ENCODE results near the gene ZNF75A.

Gene ZNF75A

DNA sequence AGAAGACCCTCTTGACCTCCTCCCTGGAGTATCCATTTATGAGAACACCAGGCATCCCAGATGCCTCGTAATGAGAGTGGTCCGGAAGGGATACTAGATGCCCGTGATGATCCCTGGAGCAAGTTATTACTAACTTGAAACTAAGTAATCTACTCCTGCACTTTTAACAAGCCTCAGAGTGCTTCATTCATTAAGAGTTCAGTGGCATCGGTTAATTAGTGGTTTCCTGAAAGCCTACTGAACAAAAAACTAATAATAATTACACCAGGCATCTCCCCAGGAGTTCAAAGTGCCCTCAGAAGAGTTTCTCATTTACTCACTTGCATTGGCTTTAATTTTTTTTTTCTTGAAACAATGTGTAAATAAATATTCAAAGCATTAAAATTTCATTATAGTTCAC, 22.2 kb downstream of the ZNF75A start:
- TF ChIP-seq, protein P1, sequence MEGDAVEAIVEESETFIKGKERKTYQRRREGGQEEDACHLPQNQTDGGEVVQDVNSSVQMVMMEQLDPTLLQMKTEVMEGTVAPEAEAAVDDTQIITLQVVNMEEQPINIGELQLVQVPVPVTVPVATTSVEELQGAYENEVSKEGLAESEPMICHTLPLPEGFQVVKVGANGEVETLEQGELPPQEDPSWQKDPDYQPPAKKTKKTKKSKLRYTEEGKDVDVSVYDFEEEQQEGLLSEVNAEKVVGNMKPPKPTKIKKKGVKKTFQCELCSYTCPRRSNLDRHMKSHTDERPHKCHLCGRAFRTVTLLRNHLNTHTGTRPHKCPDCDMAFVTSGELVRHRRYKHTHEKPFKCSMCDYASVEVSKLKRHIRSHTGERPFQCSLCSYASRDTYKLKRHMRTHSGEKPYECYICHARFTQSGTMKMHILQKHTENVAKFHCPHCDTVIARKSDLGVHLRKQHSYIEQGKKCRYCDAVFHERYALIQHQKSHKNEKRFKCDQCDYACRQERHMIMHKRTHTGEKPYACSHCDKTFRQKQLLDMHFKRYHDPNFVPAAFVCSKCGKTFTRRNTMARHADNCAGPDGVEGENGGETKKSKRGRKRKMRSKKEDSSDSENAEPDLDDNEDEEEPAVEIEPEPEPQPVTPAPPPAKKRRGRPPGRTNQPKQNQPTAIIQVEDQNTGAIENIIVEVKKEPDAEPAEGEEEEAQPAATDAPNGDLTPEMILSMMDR (IDR thresholded peaks at IDR 0.05; ENCODE audit: low read depth, low read length) = no peak
- H3K4me3 ChIP-seq (ENCODE audit: low read depth, low read length) = no peak overlapping the region

DNA sequence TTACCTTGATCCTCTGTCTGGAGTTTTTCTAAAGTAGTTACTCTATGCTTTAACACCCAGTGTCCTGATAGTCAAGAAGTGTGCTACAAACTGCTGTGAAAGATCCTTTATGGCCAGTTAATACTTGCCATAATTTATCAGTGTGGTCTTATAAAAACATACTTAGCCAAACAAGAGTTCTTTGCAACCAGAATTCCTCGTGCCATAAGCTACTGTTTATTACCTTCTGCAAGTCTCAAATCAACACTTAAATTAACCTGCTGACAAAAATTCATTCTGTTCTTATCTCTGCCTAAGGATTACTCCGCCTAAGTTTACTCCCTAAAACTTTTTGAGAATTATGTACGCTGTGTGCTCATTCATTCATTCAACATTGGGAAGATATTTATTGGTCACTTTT, 22.8 kb downstream of the ZNF75A start:
- TF ChIP-seq, protein P1 (IDR thresholded peaks at IDR 0.05; ENCODE audit: low read depth, low read length) = no peak
- H3K4me3 ChIP-seq (ENCODE audit: low read depth, low read length) = no peak overlapping the region

GRCh38 chr16:3328643-3329042, 23.3 kb downstream of the ZNF75A start:
- TF ChIP-seq, protein P1 (IDR thresholded peaks at IDR 0.05; ENCODE audit: low read depth, low read length) = no peak
- no peak overlapping the region for H3K4me3 ChIP-seq (ENCODE audit: low read depth, low read length)

GRCh38 chr16:3346041-3346440, 40.7 kb downstream of the ZNF75A start:
- TF ChIP-seq, protein P1 (IDR thresholded peaks at IDR 0.05; ENCODE audit: low read depth, low read length) = no peak
- no peak overlapping the region for H3K4me3 ChIP-seq (ENCODE audit: low read depth, low read length)

- TF ChIP-seq, protein P1 (IDR thresholded peaks at IDR 0.05; ENCODE audit: low read depth, low read length) = no peak
- no peak overlapping the region for H3K4me3 ChIP-seq (ENCODE audit: low read depth, low read length)
Measured at GRCh38 chr16:3347586-3347985, 42.3 kb downstream of the ZNF75A start.

DNA sequence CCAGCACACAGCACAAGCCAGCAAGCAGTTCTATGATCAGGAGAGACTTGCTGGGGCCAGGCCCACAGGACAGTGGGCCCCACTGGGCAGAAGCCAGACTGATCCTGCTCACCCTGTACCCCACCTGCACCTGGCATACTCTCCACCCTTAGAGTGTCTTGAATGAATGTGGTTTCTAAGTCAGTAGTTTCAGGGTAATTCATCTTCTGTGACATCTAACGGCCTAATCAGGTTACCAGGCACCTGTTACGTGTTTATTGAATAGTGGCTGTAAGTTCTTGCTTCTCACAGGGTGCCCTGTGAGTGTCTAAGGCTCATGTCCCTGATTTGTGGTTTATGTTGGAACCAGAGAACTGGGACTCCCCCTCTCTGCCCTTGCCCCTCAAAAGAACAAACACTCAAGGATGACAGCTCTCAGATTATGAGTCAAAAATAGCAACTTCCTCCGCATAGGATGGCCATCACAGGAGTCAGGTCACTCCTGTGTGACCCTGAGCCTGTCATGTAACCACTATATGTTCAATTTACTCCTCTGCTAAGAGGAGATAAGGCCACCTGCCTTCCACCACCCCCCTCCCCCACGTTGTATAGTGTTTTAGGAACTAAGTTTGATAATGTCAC, 43.4 kb downstream of the ZNF75A start:
- TF ChIP-seq, protein P1 (IDR thresholded peaks at IDR 0.05; ENCODE audit: low read depth, low read length) = no peak
- no peak overlapping the region for H3K4me3 ChIP-seq (ENCODE audit: low read depth, low read length)

GRCh38 chr16:3349175-3349574, 43.9 kb downstream of the ZNF75A start:
- H3K4me3 ChIP-seq (ENCODE audit: low read depth, low read length) = no peak overlapping the region
- TF ChIP-seq, protein P1 (IDR thresholded peaks at IDR 0.05; ENCODE audit: low read depth, low read length) = no peak
